HepG2 (cell line): ENCODE results near the gene TMC4. TPM values are rescaled to one million over a fixed set of nuclear protein-coding genes. Genes with fewer than 3 reads are reported as not detected.

Experiments
- CEBPZ ChIP-seq: IDR thresholded peaks from 2 replicates; pipeline ENCODE4 v1.6.1; 2012; ENCODE audit warnings: low read length, improper control_type of control experiment
- HNRNPK ChIP-seq: fragments of 200-400 bp; formaldehyde crosslinking; IDR thresholded peaks from 2 replicates; pipeline ENCODE4 v1.6.1; 2018; ENCODE audit warnings: low read length, low read depth, moderate library complexity, mild to moderate bottlenecking; ENCODE audit not compliant: poor library complexity, severe bottlenecking
- SP5 ChIP-seq: IDR thresholded peaks from 2 replicates; pipeline ENCODE4 v1.6.1; 2016; ENCODE audit warnings: low read depth, borderline replicate concordance
- STAT6 ChIP-seq: sonication (generic); formaldehyde crosslinking; IDR thresholded peaks from 2 replicates; pipeline ENCODE4 v1.4.0; 2020; ENCODE audit warnings: missing genetic modification reagents, mild to moderate bottlenecking, borderline replicate concordance
- THAP11 ChIP-seq: IDR thresholded peaks from 2 replicates; pipeline ENCODE4 v1.6.1; 2016; ENCODE audit warnings: missing biosample characterization, missing genetic modification reagents
- ZNF816 ChIP-seq: sonication (generic); formaldehyde crosslinking; IDR thresholded peaks from 2 replicates; pipeline ENCODE4 v1.8.0; 2022; ENCODE audit warnings: missing genetic modification reagents, mild to moderate bottlenecking, borderline replicate concordance
- polyA plus RNA-seq, 8 experiments: library from polyadenylated mRNA; depleted of rRNA in 3 of 8; stranded (reverse) in 7 of 8; unstranded in 1 of 8; fragments of >200 nt; fragmentation: Illumina TruSeq in 4 of 8; extraction: Trizol in 4 of 8; gene quantifications; 2 replicates each; pipeline versions ENCODE4 v1.2.1 to v1.2.3, GENCODE V29; 2011 to 2016; ENCODE audit warnings: low read depth in 4 of 8, missing spikeins in 1 of 8, mixed read lengths in 1 of 8; ENCODE audit not compliant: insufficient read depth in 1 of 8
- total RNA-seq, 5 experiments: library from RNA; depleted of rRNA; stranded (reverse); fragments of >200 nt; fragmentation: Illumina TruSeq; extraction: Trizol; gene quantifications; 2 replicates each; pipeline ENCODE4 v1.2.3, GENCODE V29; 2016; ENCODE audit warnings: low read depth in 1 of 5

The TMC4 gene
- total and polyA plus RNA-seq, 2 of the 13 experiments (the other 11 are each of a cell fraction or from before 2014, with no cell fraction given) = 0.13 to 0.24 TPM

DNA sequence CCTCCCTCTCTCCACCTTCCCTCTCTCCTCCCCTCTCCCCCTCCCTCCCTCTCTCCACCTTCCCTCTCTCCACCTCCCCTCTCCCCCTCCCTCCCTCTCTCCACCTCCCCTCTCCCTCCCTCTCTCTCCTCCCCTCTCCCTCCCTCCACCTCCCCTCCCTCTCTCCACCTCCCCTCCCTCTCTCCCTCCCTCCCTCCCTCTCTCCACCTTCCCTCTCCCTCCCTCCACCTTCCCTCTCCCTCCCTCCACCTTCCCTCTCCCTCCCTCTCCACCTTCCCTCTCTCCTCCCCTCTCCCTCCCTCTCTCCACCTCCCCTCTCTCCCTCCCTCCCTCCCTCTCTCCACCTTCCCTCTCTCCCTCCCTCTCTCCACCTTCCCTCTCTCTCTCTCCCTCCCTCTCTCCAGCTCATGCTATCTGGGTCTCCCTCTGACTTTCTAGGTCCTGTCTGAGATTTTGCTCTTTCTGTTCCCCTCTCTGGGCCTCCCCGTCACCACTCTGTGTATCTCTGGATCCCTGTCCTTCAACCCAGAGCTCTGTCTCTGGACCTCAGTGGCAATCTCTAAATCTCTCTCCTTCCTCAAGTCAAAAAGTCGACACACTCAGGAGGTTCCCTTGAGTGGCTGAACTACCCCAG lies 38.9 kb downstream of the TMC4 start (continued):
- no peak for TF ChIP-seq STAT6 (CRISPR knock-in tag)
- TF ChIP-seq HNRNPK = no peak
- no peak for TF ChIP-seq THAP11
- TF ChIP-seq SP5 = no peak
- TF ChIP-seq CEBPZ = no peak
- TF ChIP-seq ZNF816 (CRISPR knock-in tag) = no peak
